SK-N-MC (cell line): ENCODE data around the gene APOL6.

ENCODE experiments used
- EZH2 ChIP-seq: fragments of 200-600 bp; sonication (generic); IDR thresholded peaks from one replicate; pipeline ENCODE4 v1.6.1; 2017; ENCODE audit warnings: antibody characterized with exemption
- FOXP2 ChIP-seq: optimal IDR thresholded peaks from 2 replicates; pipeline ENCODE3; 2011; ENCODE audit warnings: mild to moderate bottlenecking, moderate library complexity; ENCODE audit not compliant: insufficient read depth; ENCODE audit errors: extremely low read length, control extremely low read depth
- POLR2AphosphoS5 ChIP-seq: IDR thresholded peaks from 2 replicates; pipeline ENCODE4 v1.6.1; 2012; ENCODE audit warnings: mild to moderate bottlenecking, low read depth, low read length, borderline replicate concordance

- TF ChIP-seq EZH2 (no peak), POLR2AphosphoS5 (no peak), FOXP2 (no peak)
Observed at GRCh38 chr22:35711336-35711735, 63.1 kb downstream of the APOL6 start.
